Body of pancreas (tissue), 4 donors: ENCODE results near the gene ING3. TPM values are rescaled to one million over a fixed set of nuclear protein-coding genes. Genes with fewer than 3 reads are reported as not detected.

Source experiments
- ATAC-seq: fragments of 150-250 bp; one replicate; pipeline ENCODE4 v1.9.1; 2016
- DNase-seq, 4 donors: peaks; one replicate each; pipeline ENCODE4 v3.0.0-alpha.2; 2019
- H3K27ac ChIP-seq, 4 donors: fragments of 200-600 bp; sonication (generic); 1 replicate in 3 of 4; 2 replicates in 1 of 4; pipeline versions ENCODE4 v1.5.1 to v1.6.1; 2016 to 2019; ENCODE audit warnings: mild to moderate bottlenecking in 1 of 4, mixed read lengths in 1 of 4, moderate library complexity in 1 of 4
- H3K27me3 ChIP-seq, 2 donors: fragments of 200-600 bp; sonication (generic); one replicate each; pipeline ENCODE4 v1.6.0; 2016; ENCODE audit warnings: mild to moderate bottlenecking in 1 of 2
- H3K36me3 ChIP-seq, 2 donors: fragments of 200-600 bp; sonication (generic); replicated peaks in 1 of 2; 2 replicates each; pipeline ENCODE4 v1.5.1; 2016; ENCODE audit warnings: low read depth in 2 of 2; ENCODE audit not compliant: insufficient read depth in 1 of 2
- H3K4me1 ChIP-seq: fragments of 200-600 bp; sonication (generic); one replicate; pipeline ENCODE4 v1.6.0; 2016
- H3K4me3 ChIP-seq, 2 donors: fragments of 200-600 bp; sonication (generic); 1 replicate in 1 of 2; 2 replicates in 1 of 2; pipeline ENCODE4 v1.5.1; 2016 to 2019
- H3K9me3 ChIP-seq, 3 donors: fragments of 200-600 bp; sonication (generic); 1 replicate in 2 of 3; 2 replicates in 1 of 3; pipeline ENCODE4 v1.5.1; 2016
- CTCF ChIP-seq, 7 experiments: fragments of 450-650 bp in 4 of 7; fragments of 200-600 bp in 3 of 7; sonication (generic) in 3 of 7; IDR thresholded peaks; one replicate each; pipeline ENCODE4 v1.5.1; 2016 to 2019; ENCODE audit warnings: antibody characterized with exemption in 7 of 7
- POLR2A ChIP-seq, 3 donors: fragments of 450-650 bp; IDR thresholded peaks; one replicate each; pipeline ENCODE4 v1.6.1; 2016; ENCODE audit warnings: antibody characterized with exemption in 3 of 3, mild to moderate bottlenecking in 2 of 3
- WGBS, 2 donors: methylation state at CpG; one replicate each; pipeline ENCODE4 v1.1.5; 2017; 5-methylcytosine and 5-hydroxymethylcytosine counted together
- intact Hi-C: fragments of 100-400 bp; cut with DNase I; formaldehyde crosslinking; loops from one replicate; pipeline ENCODE4 v1.15.1; 2023
- total RNA-seq, 2 donors: library from RNA; depleted of rRNA; stranded (reverse); fragments of >200 nt; gene quantifications; one replicate each; pipeline ENCODE4 v1.1.0, GENCODE V29; 2016

Gene ING3
- total RNA-seq, 2 donors from 2014 or later = 7.6 to 9.1 TPM

DNA sequence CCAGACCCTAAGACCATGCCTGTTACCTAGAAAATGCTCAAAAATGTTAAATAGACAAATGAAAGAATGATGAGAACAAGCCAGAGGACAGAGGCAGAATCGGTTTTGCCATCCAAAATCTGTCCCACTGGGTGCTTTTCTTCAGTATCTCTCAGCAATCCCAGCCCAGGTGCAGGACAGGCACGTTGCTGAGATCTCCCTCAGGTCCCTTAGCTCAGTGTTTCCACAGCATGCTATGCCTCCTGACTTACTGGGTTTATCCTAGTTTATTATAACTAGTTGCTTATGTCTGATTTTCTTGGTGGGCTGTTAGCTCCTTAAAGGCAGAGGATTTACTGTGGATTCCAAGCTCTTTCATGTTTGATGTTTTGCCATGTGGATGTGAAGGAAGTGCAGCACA lies 58.2 kb downstream of the ING3 start:
- ATAC-seq (no peak), DNase-seq (no peak)
- Histone ChIP-seq H3K9me3 (no peaks in the 10 kb centered on the region), H3K4me3 (no peak overlapping the region), H3K4me1 (no peaks in the 10 kb centered on the region), H3K27me3 (no peaks in the 10 kb centered on the region), H3K36me3 (no peaks in the 10 kb centered on the region), H3K27ac (no peak overlapping the region)
- 34 to 65% methylated on average over 2 of the region's 2 CpGs for WGBS, 2 donors
- TF ChIP-seq CTCF (IDR thresholded peaks at IDR 0.05) = no peak
- no peak for TF ChIP-seq POLR2A (IDR thresholded peaks at IDR 0.05)
- intact Hi-C loops = no loop called here

GRCh38 chr7:121011401-121011800 lies 60.8 kb downstream of the ING3 start:
- ATAC-seq = no peak
- H3K4me1 ChIP-seq = no peaks in the 10 kb centered on the region
- H3K27ac ChIP-seq = no peak overlapping the region
- no peak for DNase-seq
- no peaks in the 10 kb centered on the region for H3K36me3 ChIP-seq
- WGBS, 2 donors = 67 to 72% methylated on average over 1 of the region's 1 CpG
- no peaks in the 10 kb centered on the region for H3K9me3 ChIP-seq
- H3K4me3 ChIP-seq = no peak overlapping the region
- TF ChIP-seq POLR2A (IDR thresholded peaks at IDR 0.05) (no peak), CTCF (IDR thresholded peaks at IDR 0.05) (no peak)
- no peaks in the 10 kb centered on the region for H3K27me3 ChIP-seq
- intact Hi-C loops = no loop called here

- Histone ChIP-seq H3K27me3 (no peaks in the 10 kb centered on the region), H3K4me1 (no peaks in the 10 kb centered on the region), H3K4me3 (no peak overlapping the region), H3K36me3 (no peaks in the 10 kb centered on the region), H3K9me3 (no peaks in the 10 kb centered on the region), H3K27ac (no peak overlapping the region)
- intact Hi-C loops = no loop called here
- TF ChIP-seq POLR2A (IDR thresholded peaks at IDR 0.05) (no peak), CTCF (IDR thresholded peaks at IDR 0.05) (no peak)
- no peak for DNase-seq
- no peak for ATAC-seq
- WGBS, 2 donors = 78 to 84% methylated on average over 6 of the region's 6 CpGs
Measured at GRCh38 chr7:121012170-121012874, 61.7 kb downstream of the ING3 start.

- no peak overlapping the region for H3K27ac ChIP-seq
- DNase-seq (no peak), ATAC-seq (no peak)
- WGBS, 2 donors = 56 to 58% methylated on average over 2 of the region's 2 CpGs
- no peak for TF ChIP-seq POLR2A (IDR thresholded peaks at IDR 0.05)
- no peak for TF ChIP-seq CTCF (IDR thresholded peaks at IDR 0.05)
- H3K4me1 ChIP-seq = no peaks in the 10 kb centered on the region
- no peaks in the 10 kb centered on the region for H3K27me3 ChIP-seq
- H3K4me3 ChIP-seq = no peak overlapping the region
- no peaks in the 10 kb centered on the region for H3K9me3 ChIP-seq
- intact Hi-C loops = no loop called here
- H3K36me3 ChIP-seq = no peaks in the 10 kb centered on the region
Measured at GRCh38 chr7:121012919-121013318, 62.3 kb downstream of the ING3 start.

DNA sequence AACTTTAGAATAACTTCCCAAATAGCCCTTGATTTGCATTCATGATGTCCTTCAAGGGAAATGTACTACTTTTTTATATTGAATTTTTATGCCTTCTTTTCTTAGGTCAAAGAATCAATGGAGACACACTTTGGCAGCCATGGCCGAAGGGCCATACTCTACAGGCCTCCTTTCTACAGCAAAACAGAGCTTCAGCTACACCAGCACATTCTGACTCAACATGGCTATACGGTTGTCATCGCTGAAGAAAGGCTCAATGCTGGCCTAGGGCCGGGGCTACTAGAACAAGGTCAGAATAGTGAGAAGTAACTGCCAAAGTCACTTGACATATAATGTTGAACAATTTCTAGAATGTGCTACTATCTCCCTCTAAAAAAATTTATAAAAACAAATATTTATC lies 65.0 kb downstream of the ING3 start:
- Histone ChIP-seq H3K9me3 (no peaks in the 10 kb centered on the region), H3K27me3 (no peaks in the 10 kb centered on the region), H3K4me1 (no peaks in the 10 kb centered on the region), H3K36me3 (no peaks in the 10 kb centered on the region), H3K4me3 (no peak overlapping the region), H3K27ac (no peak overlapping the region)
- DNase-seq (no peak), ATAC-seq (no peak)
- WGBS, 2 donors = 82 to 84% methylated on average over 4 of the region's 4 CpGs
- TF ChIP-seq CTCF (IDR thresholded peaks at IDR 0.05) (no peak), POLR2A (IDR thresholded peaks at IDR 0.05) (no peak)
- intact Hi-C loops = no loop called here
